ENCODE data around the gene TTC9C. TPM values are rescaled to one million over a fixed set of nuclear protein-coding genes. Genes with fewer than 3 reads are reported as not detected.

The TTC9C gene
- total RNA-seq, 1 experiment from 2014 or later = 35.5 TPM

DNA sequence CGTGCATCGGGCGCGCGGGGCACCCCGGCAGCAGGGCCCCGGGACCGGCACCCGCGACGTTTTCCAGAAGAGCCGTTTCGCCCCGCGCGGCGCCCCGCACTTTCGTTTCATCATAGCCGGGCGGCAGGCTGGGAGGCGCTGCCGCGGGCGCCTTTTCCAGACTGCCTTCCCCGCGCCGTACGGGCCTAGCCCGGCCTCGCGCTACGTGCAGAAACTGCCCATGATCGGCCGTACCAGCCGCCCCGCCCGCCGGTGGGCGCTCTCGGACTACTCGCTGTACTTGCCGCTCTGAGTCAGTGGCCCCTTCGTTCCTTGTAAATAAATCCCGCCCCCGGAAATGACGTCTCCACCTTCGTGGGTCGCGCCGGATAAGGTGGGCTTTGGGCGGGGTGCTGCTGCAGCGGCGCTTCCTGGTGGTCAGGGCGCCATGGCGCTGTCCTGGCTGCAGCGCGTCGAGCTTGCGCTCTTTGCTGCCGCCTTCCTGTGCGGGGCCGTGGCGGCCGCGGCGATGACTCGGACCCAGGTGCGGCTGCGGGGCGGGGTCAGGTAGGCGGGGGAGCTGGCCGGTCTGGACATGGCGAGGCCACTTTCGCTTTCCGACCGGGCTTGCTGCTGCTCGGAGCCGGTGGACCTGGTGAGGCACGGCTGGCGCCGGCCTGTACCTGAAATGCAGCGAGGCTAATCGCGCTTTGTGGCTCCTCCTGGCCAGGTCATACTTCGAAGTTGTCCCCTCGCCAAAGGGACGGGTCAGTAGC, 58.9 kb downstream of the TTC9C start, which contains the start of gene TMEM179B:
Gene TMEM179B (plus strand): TSS at position 398 of the 755 bp plus-strand sequence. CDS start 30 bp downstream, at position 428.
- no TSS peak for BruUV-seq (replicated peaks)
- Mint-ChIP-seq H3K27me3 (ENCODE audit: unreplicated experiment) (no peaks in the 10 kb centered on the region), H3K36me3 (ENCODE audit: insufficient read depth, unreplicated experiment) (peaks cover 63% of the 10 kb centered on the region), H3K9me3 (ENCODE audit: low read depth, unreplicated experiment) (no peaks in the 10 kb centered on the region), H3K4me3 (ENCODE audit: low read depth, unreplicated experiment) (peak within 1 kb of the TSS; percentile 96), H3K4me1 (ENCODE audit: low read depth, unreplicated experiment) (peaks cover 24% of the 10 kb centered on the region), H3K27ac (ENCODE audit: unreplicated experiment) (peak within 1 kb of the TSS; percentile 93)
- peak; percentile 98 for DNase-seq
- intact Hi-C loops (cut with micrococcal nuclease; ENCODE audit: unreplicated experiment) = loop anchor here (5.0 kb wide), 1 partner anchor 90 kb away; no protein-coding TSS in a partner anchor
- CTCF ChIA-PET = interaction anchor here (0.5 to 3.1 kb wide), 21 partner anchors 11 to 166 kb away, joined by 3 to 16 read pairs (median 4); partner anchors contain the start of genes B3GAT3, HNRNPUL2, POLR2G and SLC3A2
- TF ChIP-seq, protein P1, sequence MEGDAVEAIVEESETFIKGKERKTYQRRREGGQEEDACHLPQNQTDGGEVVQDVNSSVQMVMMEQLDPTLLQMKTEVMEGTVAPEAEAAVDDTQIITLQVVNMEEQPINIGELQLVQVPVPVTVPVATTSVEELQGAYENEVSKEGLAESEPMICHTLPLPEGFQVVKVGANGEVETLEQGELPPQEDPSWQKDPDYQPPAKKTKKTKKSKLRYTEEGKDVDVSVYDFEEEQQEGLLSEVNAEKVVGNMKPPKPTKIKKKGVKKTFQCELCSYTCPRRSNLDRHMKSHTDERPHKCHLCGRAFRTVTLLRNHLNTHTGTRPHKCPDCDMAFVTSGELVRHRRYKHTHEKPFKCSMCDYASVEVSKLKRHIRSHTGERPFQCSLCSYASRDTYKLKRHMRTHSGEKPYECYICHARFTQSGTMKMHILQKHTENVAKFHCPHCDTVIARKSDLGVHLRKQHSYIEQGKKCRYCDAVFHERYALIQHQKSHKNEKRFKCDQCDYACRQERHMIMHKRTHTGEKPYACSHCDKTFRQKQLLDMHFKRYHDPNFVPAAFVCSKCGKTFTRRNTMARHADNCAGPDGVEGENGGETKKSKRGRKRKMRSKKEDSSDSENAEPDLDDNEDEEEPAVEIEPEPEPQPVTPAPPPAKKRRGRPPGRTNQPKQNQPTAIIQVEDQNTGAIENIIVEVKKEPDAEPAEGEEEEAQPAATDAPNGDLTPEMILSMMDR (IDR thresholded peaks at IDR 0.05; ENCODE audit: unreplicated experiment) = peak; percentile 23

Other genes with a start within 250 kb of the TTC9C start
- 246 and 253 TPM in 2 replicates for gene AHNAK, start 181.7 kb upstream of the TTC9C start, total RNA-seq (2022)
- gene EEF1G, start 154.6 kb upstream of the TTC9C start, total RNA-seq (2022) = 970 and 1,189 TPM in 2 replicates
- gene TUT1, start 137.0 kb upstream of the TTC9C start, total RNA-seq (2022) = 21.9 and 26.3 TPM in 2 replicates
- gene MTA2, start 126.6 kb upstream of the TTC9C start, total RNA-seq (2022) = 90.4 and 97.2 TPM in 2 replicates
- gene EML3, start 115.7 kb upstream of the TTC9C start, total RNA-seq (2022) = 43.3 and 51.4 TPM in 2 replicates
- 1.6 and 2.6 TPM in 2 replicates for gene ROM1, start 115.2 kb upstream of the TTC9C start, total RNA-seq (2022)
- 31.5 and 32.7 TPM in 2 replicates for gene B3GAT3, start 106.5 kb upstream of the TTC9C start, total RNA-seq (2022)
- 356 and 377 TPM in 2 replicates for gene GANAB, start 81.9 kb upstream of the TTC9C start, total RNA-seq (2022)
- 21.4 and 26.0 TPM in 2 replicates for gene INTS5, start 75.2 kb upstream of the TTC9C start, total RNA-seq (2022)
- 61.7 and 67.4 TPM in 2 replicates for gene C11orf98, start 63.3 kb upstream of the TTC9C start, total RNA-seq (2022)
- gene CSKMT, start 63.2 kb upstream of the TTC9C start, total RNA-seq (2022) = 17.7 and 23.1 TPM in 2 replicates
- gene UQCC3, start 56.8 kb upstream of the TTC9C start, total RNA-seq (2022) = 10.4 and 11.4 TPM in 2 replicates
- 16.4 and 21.3 TPM in 2 replicates for gene LBHD1, start 56.2 kb upstream of the TTC9C start, total RNA-seq (2022)
- gene UBXN1, start 49.4 kb upstream of the TTC9C start, total RNA-seq (2022) = 91.9 and 98.7 TPM in 2 replicates
- 0.71 and 1.5 TPM in 2 replicates for gene LRRN4CL, start 39.0 kb upstream of the TTC9C start, total RNA-seq (2022)
- 71.5 and 88.0 TPM in 2 replicates for gene BSCL2, start 21.1 kb upstream of the TTC9C start, total RNA-seq (2022)
- gene GNG3, start 20.8 kb upstream of the TTC9C start, total RNA-seq (2022) = not detected in 2 replicates
- gene HNRNPUL2, start 1.0 kb upstream of the TTC9C start, total RNA-seq (2022) = 52.6 and 52.7 TPM in 2 replicates
- 9.7 and 10.6 TPM in 2 replicates for gene ZBTB3, start 25.7 kb downstream of the TTC9C start, total RNA-seq (2022)
- 83.4 and 86.9 TPM in 2 replicates for gene POLR2G, start 33.1 kb downstream of the TTC9C start, total RNA-seq (2022)
- gene TAF6L, start 42.9 kb downstream of the TTC9C start, total RNA-seq (2022) = 26.0 and 28.9 TPM in 2 replicates
- gene TMEM179B, start 58.9 kb downstream of the TTC9C start, total RNA-seq (2022) = 65.6 and 72.3 TPM in 2 replicates
- gene TMEM223, start 63.5 kb downstream of the TTC9C start, total RNA-seq (2022) = 19.4 and 20.5 TPM in 2 replicates
- gene NXF1, start 77.0 kb downstream of the TTC9C start, total RNA-seq (2022) = 48.0 and 51.6 TPM in 2 replicates
- 38.3 and 39.2 TPM in 2 replicates for gene STX5, start 103.6 kb downstream of the TTC9C start, total RNA-seq (2022)
- not detected in 2 replicates for gene TEX54, start 104.4 kb downstream of the TTC9C start, total RNA-seq (2022)
- gene WDR74, start 111.1 kb downstream of the TTC9C start, total RNA-seq (2022) = 87.7 and 97.4 TPM in 2 replicates
- gene SLC3A2, start 152.4 kb downstream of the TTC9C start, total RNA-seq (2022) = 410 and 444 TPM in 2 replicates
- gene CHRM1, start 192.9 kb downstream of the TTC9C start, total RNA-seq (2022) = not detected in 2 replicates